Activated CD4-positive, alpha-beta T cell treated with anti-CD3 and anti-CD28 coated beads, Interleukin-2, amount 50 U/mL, for 1 hour (primary cell): ENCODE measurements around the gene CXCR4.

Source experiments
- DNase-seq: peaks from one replicate; pipeline ENCODE4 v3.0.0-alpha.2; 2020

CXCR4 gene

DNA sequence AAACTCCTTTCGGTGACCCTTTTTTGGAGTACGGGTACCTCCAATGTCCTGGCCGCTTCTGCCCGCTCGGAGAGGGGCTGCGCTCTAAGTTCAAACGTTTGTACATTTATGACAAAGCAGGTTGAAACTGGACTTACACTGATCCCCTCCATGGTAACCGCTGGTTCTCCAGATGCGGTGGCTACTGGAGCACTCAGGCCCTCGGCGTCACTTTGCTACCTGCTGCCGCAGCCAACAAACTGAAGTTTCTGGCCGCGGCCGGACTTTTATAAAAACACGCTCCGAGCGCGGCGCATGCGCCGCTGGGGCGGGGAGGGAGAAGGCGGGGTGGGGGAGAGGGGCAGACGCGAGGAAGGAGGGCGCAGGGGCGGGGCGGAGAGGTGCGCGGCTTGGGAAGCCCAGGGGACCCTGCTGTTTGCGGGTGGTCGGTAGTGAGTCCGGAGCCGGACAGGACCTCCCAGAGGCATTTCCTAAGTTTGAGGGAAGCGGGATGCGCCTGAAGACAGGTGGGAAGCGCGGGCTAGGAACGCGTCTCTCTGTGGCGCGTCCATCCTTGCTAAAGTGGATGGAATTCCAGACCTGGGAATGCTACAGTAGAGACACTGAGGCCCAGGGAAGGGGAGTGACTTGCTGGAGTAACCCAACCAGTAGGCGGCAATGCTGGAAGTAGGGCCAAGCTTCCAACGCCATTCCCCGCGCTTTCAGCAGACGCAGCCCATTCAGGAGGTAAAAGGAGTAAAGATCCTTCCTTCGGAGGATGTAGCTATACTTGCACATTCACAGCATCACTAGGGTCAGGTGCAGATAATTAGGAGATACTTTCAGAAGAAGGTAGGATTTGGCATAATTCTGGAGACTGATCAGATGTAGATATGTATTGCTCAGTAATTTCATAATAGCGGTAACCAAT, at the start of gene CXCR4:
Gene CXCR4, minus strand, starts transcription at position 241 of the 910 bp plus-strand sequence. Its CDS starts 89 bp downstream, at position 152.
- peak; percentile 95 for DNase-seq

- no peak for DNase-seq
Observed at GRCh38 chr2:136164280-136164776, 46.4 kb upstream of the CXCR4 start.

GRCh38 chr2:136162438-136162837, 44.5 kb upstream of the CXCR4 start:
- no peak for DNase-seq

DNA sequence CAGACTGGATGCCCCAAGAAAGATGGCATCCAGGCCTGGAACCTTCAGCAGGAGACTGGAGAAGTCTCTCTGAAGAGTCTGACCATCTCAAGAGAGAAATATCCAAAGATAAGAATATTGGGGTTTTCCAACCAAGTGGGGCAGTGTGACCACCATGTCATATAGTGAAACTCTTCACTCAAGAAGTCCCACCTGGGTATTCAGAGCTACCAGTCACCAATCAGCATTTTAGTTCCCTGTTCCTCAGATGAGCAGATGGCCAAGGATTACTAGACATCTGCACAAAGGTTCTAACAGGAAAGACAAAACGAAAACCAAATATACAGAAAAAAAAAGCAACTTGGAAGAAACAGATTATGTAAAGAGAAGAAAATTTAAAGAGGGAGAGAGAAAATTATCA, 38.5 kb upstream of the CXCR4 start:
- DNase-seq = no peak

DNA sequence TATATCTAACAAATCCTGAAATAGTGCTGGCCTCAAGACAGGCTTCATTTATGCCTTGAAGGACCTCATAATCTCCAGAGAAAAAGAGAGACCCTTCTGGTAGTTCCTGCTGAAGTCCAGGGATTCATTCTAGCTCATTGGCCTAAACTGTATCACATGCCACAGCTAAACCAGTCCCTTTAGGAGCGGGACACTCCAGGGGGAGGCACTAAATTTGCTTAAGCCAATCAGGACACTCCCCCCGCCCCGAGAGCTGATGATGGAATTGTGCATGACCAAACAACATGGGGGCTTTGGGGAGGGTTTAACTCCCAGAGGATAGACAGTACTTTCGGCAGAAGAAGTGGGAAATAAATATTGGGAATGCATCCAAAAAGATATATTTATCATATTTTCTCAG, 36.4 kb upstream of the CXCR4 start:
- DNase-seq = no peak

- no peak for DNase-seq
Observed at GRCh38 chr2:136151021-136151971, 33.3 kb upstream of the CXCR4 start.

GRCh38 chr2:136149011-136149410, 31.1 kb upstream of the CXCR4 start:
- no peak for DNase-seq

DNA sequence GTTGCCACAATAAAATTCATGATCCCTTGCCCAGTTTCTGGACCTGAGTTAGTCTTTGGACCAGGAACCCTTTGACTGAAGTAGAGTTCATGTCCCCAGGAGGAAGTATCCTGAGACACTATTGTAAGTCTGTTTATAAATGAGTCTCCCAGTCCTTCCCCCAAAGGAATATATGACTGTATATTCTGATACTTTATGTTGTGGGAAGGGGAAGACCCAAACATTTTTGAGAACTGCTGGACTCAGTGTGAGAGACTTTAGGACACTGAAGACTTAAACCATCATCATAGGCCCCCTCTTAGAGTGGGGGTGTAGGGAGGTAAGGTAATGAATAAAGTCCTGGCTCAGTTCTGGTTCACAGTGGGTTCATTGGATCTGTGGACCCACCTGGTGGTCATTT, 28.6 kb upstream of the CXCR4 start:
- no peak for DNase-seq

DNA sequence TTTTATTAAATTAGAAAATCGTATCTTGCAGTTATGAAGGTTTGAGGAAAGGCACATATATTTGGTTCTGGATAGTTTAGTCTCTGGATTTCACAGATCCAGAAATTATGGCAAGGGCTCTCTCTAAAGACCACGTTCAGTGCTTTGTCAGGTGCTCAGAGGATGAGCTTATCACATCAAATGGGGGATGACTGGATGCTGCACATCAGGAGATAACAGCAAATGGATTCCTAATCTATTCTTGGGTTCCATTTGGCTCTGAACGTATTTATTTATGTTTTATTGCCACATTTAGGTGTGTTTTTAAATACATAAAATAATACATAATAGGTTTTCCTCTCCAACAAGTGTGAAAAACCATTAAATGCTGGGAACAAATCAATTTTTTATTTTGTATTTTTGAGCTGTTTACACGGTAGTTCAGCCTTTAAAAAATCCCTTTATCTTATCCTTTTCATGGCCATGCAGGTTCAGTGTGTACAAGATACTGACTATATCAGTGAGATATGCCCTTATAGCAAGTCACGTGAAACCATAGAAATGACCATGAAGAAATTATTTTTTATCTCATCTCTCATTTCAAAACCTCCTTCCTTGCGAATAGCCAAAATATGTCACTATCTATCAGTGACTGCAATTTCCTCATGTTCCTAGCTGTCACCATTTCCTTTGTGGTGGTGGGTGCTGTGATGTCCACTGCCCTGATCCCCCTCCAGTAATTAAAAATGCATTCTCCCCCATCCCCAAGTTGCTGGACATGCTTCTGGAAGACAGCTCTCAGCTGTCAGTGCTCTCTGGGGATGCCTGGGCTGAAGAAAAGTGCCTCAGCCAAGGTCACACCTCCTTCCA, 25.9 kb upstream of the CXCR4 start:
- no peak for DNase-seq

- DNase-seq = no peak
Observed at GRCh38 chr2:136141510-136142149, 23.7 kb upstream of the CXCR4 start.

- DNase-seq = no peak
Observed at GRCh38 chr2:136139631-136140030, 21.7 kb upstream of the CXCR4 start.

GRCh38 chr2:136137982-136138381, 20.0 kb upstream of the CXCR4 start:
- no peak for DNase-seq

DNA sequence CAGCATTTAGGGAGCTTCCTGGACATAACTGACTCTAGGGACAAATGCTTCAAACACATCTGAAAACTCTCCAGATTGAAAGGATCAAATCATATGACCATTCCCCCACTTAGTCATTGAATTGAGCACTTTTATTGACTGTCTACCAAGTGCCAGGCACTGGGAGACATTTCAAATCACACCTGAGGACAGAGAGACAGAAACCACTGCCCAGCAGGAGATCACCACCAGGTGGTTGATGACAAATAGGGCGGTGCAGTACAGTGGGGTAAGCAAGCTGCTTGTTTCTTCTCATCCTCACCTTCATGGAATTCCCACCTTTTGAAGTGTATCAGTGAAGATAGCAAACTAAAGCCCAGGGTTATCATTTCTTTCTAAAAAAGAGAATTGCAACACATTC, 19.0 kb upstream of the CXCR4 start:
- DNase-seq = no peak

GRCh38 chr2:136135921-136136906, 18.3 kb upstream of the CXCR4 start:
- peak; percentile 80 for DNase-seq

DNA sequence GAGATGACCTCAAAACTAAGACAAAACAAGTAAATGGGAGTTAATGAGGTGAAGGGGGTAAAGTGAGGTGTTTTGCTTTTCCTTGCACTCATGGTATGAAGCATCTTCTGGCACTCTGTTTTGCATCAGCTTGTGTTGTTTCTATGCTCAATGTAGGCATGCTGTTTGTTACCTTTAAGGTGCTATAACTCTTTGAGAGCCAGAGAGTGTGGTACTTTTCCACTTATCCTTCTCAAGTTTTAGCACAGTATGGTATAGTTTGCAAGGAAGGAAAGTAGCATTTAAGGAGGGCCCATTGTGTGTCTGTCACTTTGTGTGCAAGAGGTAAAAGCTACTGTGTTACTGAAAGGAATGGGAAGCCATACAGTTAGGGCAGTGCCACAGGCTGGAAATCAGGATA, 17.5 kb upstream of the CXCR4 start:
- no peak for DNase-seq

DNA sequence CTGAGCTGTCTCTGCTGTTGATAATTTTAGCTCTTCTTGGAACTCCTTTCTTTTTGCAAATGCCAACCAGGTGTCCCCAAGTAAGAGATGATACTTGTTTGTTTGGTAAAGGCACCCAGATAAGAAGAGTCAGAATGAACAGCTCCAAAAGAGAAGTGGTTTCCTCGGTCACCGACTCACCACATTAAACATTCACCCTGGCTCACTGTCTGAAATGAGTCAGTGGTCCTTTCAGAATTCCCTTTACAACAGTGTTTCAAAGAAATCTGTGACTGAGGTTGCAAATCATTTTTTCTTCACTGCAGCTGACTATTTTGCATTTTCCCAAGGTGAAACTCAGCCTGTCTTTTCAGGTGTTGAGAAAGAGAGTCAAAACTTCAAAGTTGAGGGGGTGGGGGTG, 16.2 kb upstream of the CXCR4 start:
- peak; percentile 41 for DNase-seq

GRCh38 chr2:136133586-136133985, 15.6 kb upstream of the CXCR4 start:
- no peak for DNase-seq

DNA sequence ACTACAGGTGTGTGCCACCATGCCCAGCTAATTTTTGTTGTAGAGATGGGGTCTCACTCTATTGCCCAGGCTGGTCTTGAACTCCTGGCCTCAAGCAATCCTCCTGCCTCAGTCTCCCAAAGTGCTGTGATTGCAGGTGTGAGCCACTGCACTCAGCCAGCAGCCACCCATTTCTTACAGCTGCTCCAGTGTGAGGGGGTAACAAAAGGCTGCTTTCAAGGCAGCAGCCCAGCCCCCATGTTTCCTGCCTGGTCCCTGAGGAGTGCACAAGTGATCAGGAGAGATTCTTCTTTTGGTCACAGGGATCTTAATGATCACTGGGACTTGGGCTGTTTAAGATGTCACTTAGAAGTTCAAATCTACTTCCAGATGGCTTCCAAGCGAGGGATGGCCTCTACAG, 15.2 kb upstream of the CXCR4 start:
- no peak for DNase-seq

DNA sequence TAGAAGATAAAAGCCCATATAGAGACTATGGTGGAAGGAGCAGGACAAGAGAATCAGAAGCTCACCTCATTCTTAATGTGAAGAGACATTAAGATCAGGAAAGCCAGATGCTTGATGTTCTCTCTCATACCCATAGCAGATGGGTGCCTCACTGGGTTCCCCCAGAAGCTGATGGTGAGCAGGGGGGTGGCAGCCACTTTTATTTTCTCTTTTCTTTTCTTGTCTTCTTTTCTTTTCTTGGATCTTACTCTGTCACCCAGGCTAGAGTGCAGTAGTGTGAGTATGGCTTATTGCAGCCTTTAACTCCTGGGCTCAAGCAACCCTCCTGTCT, 14.8 kb upstream of the CXCR4 start:
- no peak for DNase-seq

DNA sequence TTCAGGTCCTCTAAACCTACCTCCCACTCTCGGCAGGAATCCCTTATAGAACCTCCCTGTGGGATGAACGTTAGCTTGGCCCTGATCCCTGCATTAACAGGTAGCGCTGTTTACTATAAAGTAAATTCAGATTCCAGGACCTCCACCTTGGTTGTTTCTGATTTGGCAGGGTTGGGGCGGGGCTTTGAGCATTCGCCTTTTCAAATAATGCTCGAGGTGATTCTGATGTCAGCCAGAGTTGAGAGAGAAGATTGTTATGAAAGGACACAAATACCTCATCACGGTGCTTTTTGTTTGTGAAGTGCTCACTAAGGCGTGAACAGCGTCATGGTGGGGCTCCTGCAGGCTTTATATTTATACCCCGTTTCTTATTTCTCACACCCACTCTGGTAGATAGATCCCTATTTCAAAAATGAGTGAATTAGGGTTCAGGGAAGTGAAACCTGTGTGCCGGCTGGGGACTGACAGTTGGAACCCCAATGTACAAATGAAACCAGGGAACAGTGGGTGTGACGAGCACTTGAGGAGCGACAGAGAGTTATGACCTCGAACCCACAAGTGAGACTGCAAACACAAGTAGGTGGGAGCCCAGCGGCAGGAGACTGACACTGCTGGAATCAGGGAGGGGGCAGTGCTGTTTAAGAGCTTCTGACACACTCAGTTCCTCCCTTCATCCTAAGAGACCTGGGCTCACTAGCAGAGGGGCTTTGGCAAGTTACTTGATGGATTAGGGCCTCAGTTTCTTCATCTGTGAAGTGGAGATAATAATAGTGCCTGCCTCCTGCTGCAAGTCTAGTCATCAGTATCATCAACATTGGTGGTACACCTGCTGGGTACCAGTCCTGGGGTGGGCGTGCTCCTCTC, 14.2 kb upstream of the CXCR4 start:
- peak; percentile 77 for DNase-seq
